ENCODE measurements around the gene TLE5.
A peak's percentile ranks its signal among the peaks of the same experiment; 100 is the strongest.
"Not testable (repeated sequence)": the region's sequence is repeated elsewhere in the genome, so short reads cannot be mapped to it uniquely, and the experiment has no call there.

Gene TLE5

GRCh38 chr19:3041761-3042620 is 20.3 kb downstream of the TLE5 start:
- DNase-seq = no peak

GRCh38 chr19:3041327-3041726 is 21.0 kb downstream of the TLE5 start:
- no peak for DNase-seq

DNA sequence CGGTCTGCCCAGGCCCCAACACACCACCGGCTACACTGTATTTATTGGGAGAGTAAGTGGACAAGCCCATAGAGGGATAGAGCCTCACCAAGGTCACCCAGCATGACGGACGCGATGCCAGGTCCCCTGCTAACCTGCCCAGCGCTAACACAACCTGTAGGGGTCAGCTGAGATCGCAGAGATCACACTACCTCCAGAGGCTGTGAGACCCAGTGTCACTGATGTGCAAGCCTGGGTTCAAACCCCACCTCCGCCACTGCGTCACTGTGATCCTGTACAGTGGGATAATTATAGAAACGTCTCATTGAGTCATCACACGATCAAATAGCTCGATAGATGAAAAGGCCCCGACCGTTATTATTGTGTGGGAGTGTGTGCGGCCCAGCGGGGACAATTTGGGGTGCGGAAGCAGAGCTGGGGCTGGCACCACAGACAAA is 22.6 kb downstream of the TLE5 start:
- no peak for DNase-seq

- DNase-seq = no peak
Measured at GRCh38 chr19:3039125-3039524, 23.2 kb downstream of the TLE5 start.

- no peak for DNase-seq
Measured at GRCh38 chr19:3038214-3038613, 24.1 kb downstream of the TLE5 start.

DNA sequence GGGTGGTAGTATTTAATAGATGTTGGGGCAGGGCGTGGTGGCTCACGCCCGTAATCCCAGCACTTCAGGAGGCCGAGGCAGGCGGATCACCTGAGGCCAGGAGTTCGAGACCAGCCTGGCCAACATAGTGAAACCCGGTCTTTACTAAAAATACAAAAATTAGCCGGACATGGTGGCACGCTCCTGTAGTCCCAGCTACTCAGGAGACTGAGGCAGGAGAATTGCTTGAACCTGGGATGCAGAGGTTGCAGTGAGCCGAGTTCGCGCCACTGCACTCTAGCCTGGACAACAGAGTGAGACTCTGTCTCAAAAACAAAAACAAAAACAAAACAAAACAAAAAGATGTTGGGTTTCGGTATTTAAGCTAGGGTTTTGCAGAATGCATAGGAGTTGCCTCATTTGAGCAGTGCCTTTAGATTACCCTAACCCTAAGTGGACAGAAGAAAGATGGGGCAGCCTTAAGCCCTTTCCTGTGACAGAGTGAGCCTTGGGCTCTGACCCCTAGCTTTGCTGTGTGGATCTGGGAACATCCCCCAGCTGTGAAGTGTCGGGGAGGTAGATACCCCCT is 25.2 kb downstream of the TLE5 start:
- DNase-seq = not testable (repeated sequence)

DNA sequence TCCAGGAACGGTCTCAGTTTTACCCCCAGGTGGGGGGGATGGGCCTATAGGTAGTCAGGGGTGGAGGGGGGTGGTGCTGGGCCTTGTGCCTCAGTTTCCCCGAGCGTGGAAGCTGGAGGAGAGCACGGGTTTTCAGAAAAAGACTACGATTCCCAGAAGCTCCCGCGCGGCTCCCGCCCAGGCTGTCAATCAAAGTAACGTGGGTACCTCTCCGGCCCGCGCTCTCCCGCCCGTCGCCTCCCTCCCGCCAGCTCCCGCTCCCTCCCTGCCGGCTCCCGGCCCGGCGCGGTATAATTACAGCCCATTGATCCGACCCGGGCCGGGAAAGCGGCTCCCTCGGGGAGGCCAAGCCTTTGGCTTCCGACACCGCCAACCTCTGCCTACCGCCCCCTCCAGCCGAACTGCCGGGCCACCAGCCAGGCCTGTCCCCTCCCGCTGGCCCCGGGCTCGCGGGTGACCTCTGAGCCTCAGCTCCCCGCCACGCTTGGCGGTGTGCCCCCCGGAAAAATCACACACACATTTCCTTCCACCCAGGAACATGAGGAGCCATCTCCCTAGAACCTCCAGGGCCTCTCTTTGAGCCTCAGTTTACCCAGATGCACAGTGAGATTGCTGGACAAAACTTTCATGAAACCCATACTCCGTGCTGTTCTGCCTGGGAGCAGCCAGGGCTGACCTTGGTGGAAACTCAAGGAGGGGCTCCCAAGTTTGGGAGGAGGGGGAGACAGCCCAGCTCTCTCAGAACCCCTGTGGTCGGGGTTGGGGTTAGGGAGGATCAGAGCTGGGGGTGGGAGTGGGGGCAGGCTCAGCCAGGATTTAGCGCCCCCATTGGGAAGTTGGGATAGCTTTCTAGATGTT is 25.9 kb downstream of the TLE5 start:
- DNase-seq = peak; percentile 86

- DNase-seq = peak; percentile 98
Measured at GRCh38 chr19:3035542-3036118, 26.7 kb downstream of the TLE5 start.

DNA sequence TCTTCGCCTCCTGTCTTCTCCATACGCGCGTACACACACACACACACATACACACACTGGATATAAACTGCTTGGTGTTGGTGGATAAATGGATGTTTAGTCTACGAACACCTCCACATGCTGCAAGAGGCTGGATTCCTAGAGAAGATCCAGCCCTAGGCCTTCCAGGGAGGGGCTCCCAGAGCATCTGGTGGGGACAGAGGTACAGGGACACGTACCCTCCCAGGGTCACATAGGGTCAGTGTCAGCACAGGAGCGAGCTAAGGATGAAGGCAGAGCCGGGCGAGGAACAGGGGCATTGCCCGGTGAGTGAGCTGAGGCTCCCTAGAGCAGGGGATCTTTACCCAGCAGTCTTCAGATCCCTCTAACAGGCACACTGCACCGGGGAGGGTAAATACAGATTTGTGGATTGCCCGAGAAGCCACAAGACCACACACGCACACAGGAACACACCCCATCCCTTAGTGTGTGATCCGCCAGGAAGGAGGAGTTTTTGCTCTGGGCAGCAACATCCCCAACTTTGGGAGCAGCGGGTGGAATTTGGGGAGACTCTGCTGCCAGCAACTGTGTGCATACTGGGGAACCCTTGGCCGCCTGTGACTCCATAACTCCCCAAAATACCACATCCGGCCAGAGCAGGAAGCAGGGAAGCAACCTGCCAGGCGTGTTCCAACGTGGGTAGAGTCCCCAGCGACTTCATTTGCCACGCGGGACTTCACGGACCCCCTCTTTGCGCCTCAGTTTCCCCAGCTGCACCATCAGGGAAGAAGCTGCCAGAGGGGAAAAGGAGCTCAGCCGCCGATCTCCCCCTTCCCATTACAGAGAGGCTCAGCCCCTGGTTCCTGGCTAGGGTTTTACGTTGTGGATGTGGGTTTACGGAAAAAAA is 27.4 kb downstream of the TLE5 start:
- DNase-seq = peak; percentile 35

GRCh38 chr19:3034406-3034655 is 28.0 kb downstream of the TLE5 start:
- no peak for DNase-seq

DNA sequence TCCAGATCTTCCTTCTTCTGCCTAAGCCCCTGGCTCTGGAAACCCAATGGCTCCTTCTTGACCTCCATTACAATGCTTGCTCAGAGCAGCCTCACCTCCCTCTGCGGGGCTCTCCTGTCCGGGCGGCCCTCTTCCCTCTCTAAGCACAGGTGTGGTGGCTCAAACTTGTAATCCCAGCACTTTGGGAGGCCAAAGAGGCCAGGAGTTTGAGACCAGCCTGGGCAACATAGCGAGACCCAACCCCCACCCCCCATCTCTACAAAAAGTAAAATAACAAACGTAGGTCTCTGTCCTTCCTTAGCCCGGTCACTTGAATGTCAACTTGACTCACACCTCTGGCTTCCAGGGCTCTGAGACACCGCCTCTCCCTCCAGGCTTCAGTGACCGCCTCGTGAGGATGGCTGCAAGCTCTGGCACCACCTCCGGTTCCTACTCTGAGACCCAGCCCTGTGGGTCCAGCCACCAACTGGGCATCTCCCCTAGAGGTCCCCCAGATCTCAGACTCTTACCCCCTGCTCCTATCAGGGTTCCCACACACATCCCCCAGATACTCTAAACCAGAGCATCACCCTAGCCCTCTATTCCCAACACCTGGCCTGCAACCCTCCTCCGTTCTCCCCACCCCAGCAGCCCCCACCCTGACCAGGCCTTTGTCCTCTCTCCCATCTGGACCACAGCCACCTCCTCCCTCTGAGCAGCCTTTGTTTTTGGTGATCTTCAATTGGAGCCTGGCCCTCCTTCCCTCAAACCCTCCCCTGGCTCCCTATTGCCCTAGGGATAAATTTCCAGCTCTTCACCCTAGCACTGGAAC is 28.5 kb downstream of the TLE5 start:
- no peak for DNase-seq

DNA sequence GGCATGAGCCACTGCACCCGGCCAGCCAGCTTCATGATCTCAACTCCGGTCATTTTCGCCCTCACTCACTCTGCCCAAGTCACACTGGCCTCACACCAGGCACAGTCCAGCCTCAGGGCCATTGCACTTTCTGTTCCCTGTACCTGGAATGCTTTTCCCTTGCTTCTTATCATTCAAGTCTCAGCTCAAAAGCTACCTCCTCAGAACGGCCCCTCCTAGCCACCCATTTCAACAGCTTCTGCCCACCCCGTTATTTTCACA is 30.8 kb downstream of the TLE5 start:
- DNase-seq = no peak

- no peak for DNase-seq
Measured at GRCh38 chr19:3029065-3029923, 33.0 kb downstream of the TLE5 start, which contains the start of gene TLE2. TLE2 (minus strand) TSS chr19:3029280; CDS start chr19:3028904, 376 bp downstream.

DNA sequence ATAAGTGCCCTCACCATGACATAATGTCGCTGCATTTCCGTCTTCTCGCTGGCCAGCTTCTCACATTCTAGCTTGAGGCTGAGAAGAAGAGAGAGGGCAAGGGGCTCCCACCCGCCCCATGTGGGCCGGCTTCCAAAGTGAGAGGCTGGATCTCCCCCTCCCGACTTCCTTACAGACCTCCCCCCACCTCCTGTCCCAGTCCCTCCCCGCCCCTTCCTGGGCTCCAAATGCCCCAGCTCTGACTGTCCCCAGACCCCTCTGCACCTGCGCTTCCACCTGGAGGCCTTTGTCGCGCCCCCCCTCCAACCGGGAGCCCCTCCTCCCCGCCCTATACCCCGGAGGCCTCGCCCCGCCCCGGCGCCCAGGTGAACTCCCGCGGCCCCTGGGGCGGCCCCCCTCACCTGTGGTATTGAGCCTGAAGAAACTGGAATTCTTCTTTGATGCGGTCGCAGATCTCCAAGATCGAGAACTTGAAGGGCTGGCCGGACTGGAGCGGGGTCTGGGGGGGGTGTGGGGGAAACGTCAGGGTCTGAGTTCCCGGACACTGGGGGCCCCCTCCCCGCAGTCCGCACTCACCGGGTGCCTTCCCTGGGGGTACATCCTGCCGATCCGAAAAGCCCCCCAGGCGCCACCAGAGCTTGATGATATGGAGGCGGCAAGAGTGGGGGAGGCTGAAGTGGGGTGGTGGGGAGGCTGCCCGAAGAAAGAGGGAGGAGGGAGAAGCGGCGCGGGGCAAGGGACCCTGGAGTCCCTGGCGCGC is 33.8 kb downstream of the TLE5 start:
- no peak for DNase-seq

DNA sequence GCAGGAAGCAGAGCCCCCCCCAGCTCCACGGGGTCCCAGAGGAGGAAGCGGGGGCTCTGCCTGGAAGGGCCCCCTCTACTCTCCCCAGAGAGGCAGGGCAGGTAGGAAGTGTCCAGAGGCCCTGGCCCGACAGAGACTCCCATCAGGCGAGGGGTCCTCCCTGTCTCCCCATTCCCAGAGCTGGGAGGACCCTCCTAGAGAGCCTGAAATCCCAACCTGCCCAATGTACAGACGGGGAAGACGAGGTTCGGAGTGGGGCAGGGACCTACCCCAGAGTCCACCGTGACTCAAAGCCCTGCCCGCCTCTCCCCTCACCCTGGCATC is 34.4 kb downstream of the TLE5 start:
- DNase-seq = no peak

DNA sequence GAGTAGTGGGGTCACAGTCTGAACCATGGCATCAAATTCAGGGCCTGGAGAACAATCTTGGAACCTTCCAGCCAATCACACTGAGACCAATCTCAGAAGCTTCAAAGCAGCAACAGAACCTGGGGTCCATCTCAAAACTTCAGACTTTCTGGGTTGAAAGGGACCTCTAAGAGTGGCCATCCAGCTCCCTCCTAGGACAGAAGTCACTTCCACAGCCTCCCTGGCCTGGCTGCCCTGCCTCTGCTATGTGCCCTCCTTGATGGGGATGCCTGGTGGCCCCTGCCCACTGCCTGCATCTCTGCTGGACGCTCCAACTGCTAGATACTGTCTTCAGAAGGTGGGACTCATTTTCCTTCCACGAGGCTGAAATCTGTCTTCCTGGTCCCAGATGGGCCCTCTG is 35.0 kb downstream of the TLE5 start:
- no peak for DNase-seq

DNA sequence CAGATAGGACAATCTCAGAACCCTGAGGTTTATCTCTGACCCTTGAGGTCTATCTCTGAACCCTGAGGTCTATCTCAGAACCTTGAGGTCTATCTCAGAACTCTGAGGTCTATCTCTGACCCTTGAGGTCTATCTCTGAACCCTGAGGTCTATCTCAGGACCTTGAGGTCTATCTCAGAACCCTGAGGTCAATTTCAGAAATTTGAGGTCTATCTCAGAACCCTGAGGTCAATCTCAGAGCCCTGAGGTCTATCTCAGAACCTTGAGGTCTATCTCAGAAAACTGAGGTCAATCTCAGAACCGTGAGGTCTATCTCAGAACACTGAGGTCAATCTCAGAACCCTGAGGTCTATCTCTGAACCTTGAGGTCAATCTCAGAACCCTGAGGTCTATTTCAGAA is 35.5 kb downstream of the TLE5 start:
- no peak for DNase-seq

GRCh38 chr19:3025549-3025886 is 36.8 kb downstream of the TLE5 start:
- no peak for DNase-seq

- no peak for DNase-seq
Measured at GRCh38 chr19:3024870-3025548, 37.3 kb downstream of the TLE5 start.

DNA sequence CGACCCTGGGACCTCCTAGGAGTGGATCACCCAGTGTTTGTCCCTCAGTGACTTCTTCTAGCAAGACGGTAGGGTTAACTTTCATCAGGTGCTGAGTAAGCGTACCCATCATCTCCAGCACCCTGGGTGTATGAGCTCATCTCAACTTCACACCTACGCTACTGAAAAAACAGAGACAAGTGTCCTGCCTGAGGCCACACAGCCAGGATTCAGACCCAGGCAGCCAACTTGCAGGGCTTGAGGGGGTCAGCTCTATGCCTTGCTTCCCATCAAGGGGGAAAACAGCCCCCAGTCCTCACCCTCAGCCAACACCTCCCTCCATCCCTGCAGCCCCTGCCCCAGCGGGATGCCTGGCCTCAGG is 37.8 kb downstream of the TLE5 start:
- no peak for DNase-seq

All from CD4-positive, alpha-beta T cell treated with Interleukin-12 subunit alpha and Interleukin-12 subunit beta, for 1 hour (primary cell).